ENCODE measurements around the gene LRRC55. TPM values are rescaled to one million over a fixed set of nuclear protein-coding genes. Genes with fewer than 3 reads are reported as not detected.

LRRC55 gene
- polyA plus RNA-seq, 2 of the 4 experiments (the other 2 are of a cell fraction), result 0.01 TPM; not detected in 1

DNA sequence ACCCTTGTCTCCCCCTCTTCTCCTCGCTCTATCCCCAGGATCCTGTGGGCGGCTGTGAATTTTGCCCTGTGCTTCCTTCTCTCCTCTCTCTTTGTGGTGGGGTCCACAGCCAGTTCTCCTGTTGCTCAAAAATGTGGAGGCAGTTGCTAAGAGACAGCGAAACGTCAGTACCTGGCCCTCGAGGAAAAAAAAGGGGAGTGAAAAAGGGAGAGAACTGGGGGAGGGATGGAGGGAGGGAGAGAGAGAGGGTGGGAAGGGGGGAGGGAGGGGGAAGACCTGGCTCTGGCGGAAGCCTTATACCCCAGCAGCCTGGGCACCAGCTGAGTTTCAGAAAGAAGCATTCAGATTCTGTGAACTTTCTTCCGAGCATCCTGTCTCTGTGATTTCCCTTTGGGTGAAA lies 2.1 kb upstream of the LRRC55 start:
- CTCF ChIA-PET, result interaction anchor here (1.1 kb wide), 1 partner anchor 70 kb away, joined by 3 read pairs; no protein-coding TSS in a partner anchor
- Histone ChIP-seq H3K4me1 (peaks cover 3% of the 10 kb centered on the region; the same call in 1 of the 3 replicates), H3K4me2 (no peak overlapping the region), H3K9me3 (no peaks in the 10 kb centered on the region), H3K4me3 (no peak overlapping the region), H3K27ac (no peak overlapping the region)
- 85% methylated on average over 7 of the region's 7 CpGs for WGBS (ENCODE audit: missing lambda C conversion rate)
- no peak for ATAC-seq
- no peak for DNase-seq (ENCODE audit: low read depth in 1 of 2, low spot score in 1 of 2)
- FAIRE-seq, result no peak
- POLR2A ChIA-PET, result no interaction called here
- TF ChIP-seq MAFK (IDR thresholded peaks at IDR 0.05; ENCODE audit: partially characterized antibody) (no peak), HDAC2 (IDR thresholded peaks at IDR 0.05) (no peak), RCOR1 (IDR thresholded peaks at IDR 0.05; ENCODE audit: low read depth, low read length) (no peak), HEYL (CRISPR knock-in tag; IDR thresholded peaks at IDR 0.05) (no peak), ZFP36 (IDR thresholded peaks at IDR 0.05; ENCODE audit: borderline replicate concordance, partially characterized antibody) (no peak), ATOH8 (CRISPR knock-in tag; IDR thresholded peaks at IDR 0.05; ENCODE audit: low read depth) (no peak), TFCP2L1 (CRISPR knock-in tag; IDR thresholded peaks at IDR 0.05) (no peak), FOXS1 (CRISPR knock-in tag; IDR thresholded peaks at IDR 0.05) (no peak), JUNB (IDR thresholded peaks at IDR 0.05) (no peak), FOSB (CRISPR knock-in tag; IDR thresholded peaks at IDR 0.05) (no peak), CHD4 (IDR thresholded peaks at IDR 0.05; ENCODE audit: borderline replicate concordance) (no peak), POLR2AphosphoS2 (conservative IDR thresholded peaks at IDR 0.05; ENCODE audit: low read length) (no peak), POLR2A (IDR thresholded peaks at IDR 0.05; ENCODE audit: low read length) (no peak), CEBPB (IDR thresholded peaks at IDR 0.05) (no peak), HOXB5 (CRISPR knock-in tag; IDR thresholded peaks at IDR 0.05) (no peak), EHMT2 (IDR thresholded peaks at IDR 0.05; ENCODE audit: low read depth) (no peak)

DNA sequence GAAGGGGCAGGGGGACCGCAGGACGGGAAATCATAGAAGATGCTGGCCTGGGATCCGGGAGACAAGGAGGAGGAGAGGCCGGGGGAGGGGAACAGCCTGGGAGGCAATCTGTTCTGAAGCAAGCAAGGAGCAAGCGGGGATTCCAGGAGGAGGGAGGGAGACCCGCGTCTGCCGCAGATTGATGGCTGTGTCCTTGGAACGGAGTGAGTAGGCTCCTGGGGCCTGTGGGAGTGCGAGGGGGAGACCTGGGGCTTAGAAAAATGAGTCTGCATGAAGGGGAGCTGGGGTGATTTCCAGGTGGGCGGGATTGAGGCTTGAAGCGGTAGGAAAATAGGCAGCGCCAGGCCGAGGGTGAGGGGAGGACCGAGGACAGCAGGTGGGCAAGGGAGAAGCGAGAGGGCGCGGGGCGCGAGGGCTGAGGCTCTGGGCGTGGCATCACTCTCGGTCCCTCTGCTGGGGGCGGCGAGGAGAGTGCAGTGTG lies 1.6 kb upstream of the LRRC55 start:
- H3K27ac ChIP-seq, result no peak overlapping the region
- ATAC-seq (no peak), DNase-seq (ENCODE audit: low read depth in 1 of 2, low spot score in 1 of 2) (no peak), FAIRE-seq (no peak)
- 88% methylated on average over 24 of the region's 24 CpGs for WGBS (ENCODE audit: missing lambda C conversion rate)
- no peaks in the 10 kb centered on the region for H3K9me3 ChIP-seq
- no peak for TF ChIP-seq HOXB5 (CRISPR knock-in tag; IDR thresholded peaks at IDR 0.05)
- TF ChIP-seq POLR2A (IDR thresholded peaks at IDR 0.05; ENCODE audit: low read length), result no peak
- no peak for TF ChIP-seq POLR2AphosphoS2 (conservative IDR thresholded peaks at IDR 0.05; ENCODE audit: low read length)
- TF ChIP-seq BHLHE40 (IDR thresholded peaks at IDR 0.05; ENCODE audit: low read depth, low read length), result no peak
- no peak for TF ChIP-seq REST (IDR thresholded peaks at IDR 0.05)
- no peak for TF ChIP-seq CHD4 (IDR thresholded peaks at IDR 0.05; ENCODE audit: borderline replicate concordance)
- no peak for TF ChIP-seq NFE2L2 (conservative IDR thresholded peaks at IDR 0.05; ENCODE audit: low read length)
- no peak for TF ChIP-seq HOXA7 (CRISPR knock-in tag; IDR thresholded peaks at IDR 0.05)
- TF ChIP-seq RCOR1 (IDR thresholded peaks at IDR 0.05; ENCODE audit: low read depth, low read length), result no peak
- no peak for TF ChIP-seq CTCF (IDR thresholded peaks at IDR 0.05)
- no peak for TF ChIP-seq CEBPB (IDR thresholded peaks at IDR 0.05)
- no peak for TF ChIP-seq FOXS1 (CRISPR knock-in tag; IDR thresholded peaks at IDR 0.05)
- TF ChIP-seq, protein P1, sequence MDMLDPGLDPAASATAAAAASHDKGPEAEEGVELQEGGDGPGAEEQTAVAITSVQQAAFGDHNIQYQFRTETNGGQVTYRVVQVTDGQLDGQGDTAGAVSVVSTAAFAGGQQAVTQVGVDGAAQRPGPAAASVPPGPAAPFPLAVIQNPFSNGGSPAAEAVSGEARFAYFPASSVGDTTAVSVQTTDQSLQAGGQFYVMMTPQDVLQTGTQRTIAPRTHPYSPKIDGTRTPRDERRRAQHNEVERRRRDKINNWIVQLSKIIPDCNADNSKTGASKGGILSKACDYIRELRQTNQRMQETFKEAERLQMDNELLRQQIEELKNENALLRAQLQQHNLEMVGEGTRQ (IDR thresholded peaks at IDR 0.05), result no peak
- H3K4me2 ChIP-seq, result no peak overlapping the region
- H3K4me1 ChIP-seq, result peaks cover 3% of the 10 kb centered on the region; the same call in 1 of the 3 replicates
- H3K4me3 ChIP-seq, result no peak overlapping the region
- ChIA-PET POLR2A (no interaction called here), CTCF (interaction anchor here (1.1 kb wide), 1 partner anchor 69 kb away, joined by 3 read pairs; no protein-coding TSS in a partner anchor)
